Measurements from ENCODE around the gene ATP2B1.
A peak's percentile ranks its signal among the peaks of the same experiment; 100 is the strongest.
"Not testable (repeated sequence)": the region's sequence is repeated elsewhere in the genome, so short reads cannot be mapped to it uniquely, and the experiment has no call there.

The ATP2B1 gene

GRCh38 chr12:89708565-89709156 lies at the start of gene ATP2B1:
Gene ATP2B1, minus strand, starts transcription at chr12:89708838. Its CDS starts 52,952 bp downstream, at chr12:89655886.
- DNase-seq = peak; percentile 78

- DNase-seq = not testable (repeated sequence)
Measured at GRCh38 chr12:89757987-89758386, 49.3 kb upstream of the ATP2B1 start.

GRCh38 chr12:89756585-89757398 lies 48.2 kb upstream of the ATP2B1 start:
- DNase-seq = no peak

GRCh38 chr12:89756194-89756584 lies 47.6 kb upstream of the ATP2B1 start:
- DNase-seq = no peak

GRCh38 chr12:89753997-89754396 lies 45.4 kb upstream of the ATP2B1 start:
- no peak for DNase-seq

GRCh38 chr12:89752341-89752740 lies 43.7 kb upstream of the ATP2B1 start:
- no peak for DNase-seq

- no peak for DNase-seq
Measured at GRCh38 chr12:89750389-89751351, 42.0 kb upstream of the ATP2B1 start.

GRCh38 chr12:89748791-89749190 lies 40.2 kb upstream of the ATP2B1 start:
- DNase-seq = no peak

- DNase-seq = no peak
Measured at GRCh38 chr12:89745286-89745685, 36.6 kb upstream of the ATP2B1 start.

GRCh38 chr12:89742337-89743022 lies 33.8 kb upstream of the ATP2B1 start:
- no peak for DNase-seq

- no peak for DNase-seq
Measured at GRCh38 chr12:89740943-89741342, 32.3 kb upstream of the ATP2B1 start.

- no peak for DNase-seq
Measured at GRCh38 chr12:89736995-89737394, 28.4 kb upstream of the ATP2B1 start.

GRCh38 chr12:89733579-89734201 lies 25.1 kb upstream of the ATP2B1 start:
- DNase-seq = no peak

- DNase-seq = no peak
Measured at GRCh38 chr12:89732522-89732921, 23.9 kb upstream of the ATP2B1 start.

- DNase-seq = no peak
Measured at GRCh38 chr12:89731614-89732013, 23.0 kb upstream of the ATP2B1 start.

- DNase-seq = no peak
Measured at GRCh38 chr12:89731089-89731488, 22.5 kb upstream of the ATP2B1 start.

- DNase-seq = no peak
Measured at GRCh38 chr12:89729946-89730459, 21.4 kb upstream of the ATP2B1 start.

GRCh38 chr12:89723276-89723675 lies 14.6 kb upstream of the ATP2B1 start:
- DNase-seq = no peak

- no peak for DNase-seq
Measured at GRCh38 chr12:89721291-89721987, 12.8 kb upstream of the ATP2B1 start.

GRCh38 chr12:89717759-89718523 lies 9.3 kb upstream of the ATP2B1 start:
- no peak for DNase-seq

- DNase-seq = no peak
Measured at GRCh38 chr12:89712706-89713105, 4.1 kb upstream of the ATP2B1 start.
